Activated T-cell treated with anti-CD3 and anti-CD28 coated beads, Interleukin-2, amount 50 U/mL, for 24 hours (primary cell): ENCODE results near the gene OTULIN.

Source experiments
- DNase-seq: peaks from one replicate; pipeline ENCODE4 v3.0.0-alpha.2; 2020
- H3K27ac Mint-ChIP-seq: 2 replicates; pipeline ENCODE4 v1.8.0; 2020; ENCODE audit warnings: mild to moderate bottlenecking, mixed read lengths
- H3K27me3 Mint-ChIP-seq: 2 replicates; pipeline ENCODE4 v1.8.0; 2020; ENCODE audit warnings: mixed read lengths
- H3K36me3 Mint-ChIP-seq: 2 replicates; pipeline ENCODE4 v1.8.0; 2020; ENCODE audit warnings: low read depth, mixed read lengths
- H3K4me1 Mint-ChIP-seq: 2 replicates; pipeline ENCODE4 v1.8.0; 2020; ENCODE audit warnings: low read depth, mixed read lengths
- H3K4me3 Mint-ChIP-seq: 2 replicates; pipeline ENCODE4 v1.8.0; 2020; ENCODE audit warnings: mild to moderate bottlenecking, moderate library complexity, mixed read lengths
- H3K9me3 Mint-ChIP-seq: 2 replicates; pipeline ENCODE4 v1.8.0; 2020; ENCODE audit warnings: mixed read lengths

Gene OTULIN

GRCh38 chr5:14743601-14744295 is 79.2 kb downstream of the OTULIN start:
- H3K4me1 Mint-ChIP-seq = peaks cover 35% of the 10 kb centered on the region
- peak overlapping the region; percentile 69 for H3K27ac Mint-ChIP-seq

GRCh38 chr5:14744296-14745187 is 80.0 kb downstream of the OTULIN start:
- peaks cover 40% of the 10 kb centered on the region for H3K4me1 Mint-ChIP-seq
- H3K27me3 Mint-ChIP-seq = no peaks in the 10 kb centered on the region
- DNase-seq = no peak
- H3K36me3 Mint-ChIP-seq = peaks cover 94% of the 10 kb centered on the region
- peak overlapping the region; percentile 69 for H3K27ac Mint-ChIP-seq
- no peaks in the 10 kb centered on the region for H3K9me3 Mint-ChIP-seq
- no peak overlapping the region for H3K4me3 Mint-ChIP-seq

More at GRCh38 chr5:14743601-14744295, 79.2 kb downstream of the OTULIN start:
- Mint-ChIP-seq H3K4me3 (no peak overlapping the region), H3K9me3 (no peaks in the 10 kb centered on the region), H3K36me3 (peaks cover 94% of the 10 kb centered on the region), H3K27me3 (no peaks in the 10 kb centered on the region)
- DNase-seq = no peak

- no peaks in the 10 kb centered on the region for H3K27me3 Mint-ChIP-seq
- peaks cover 45% of the 10 kb centered on the region for H3K4me1 Mint-ChIP-seq
- H3K36me3 Mint-ChIP-seq = peaks cover 94% of the 10 kb centered on the region
Observed at GRCh38 chr5:14745188-14745563, 80.7 kb downstream of the OTULIN start.

GRCh38 chr5:14745753-14746152 is 81.2 kb downstream of the OTULIN start:
- Mint-ChIP-seq H3K27ac (peak overlapping the region; percentile 16), H3K4me3 (no peak overlapping the region), H3K36me3 (peaks cover 94% of the 10 kb centered on the region), H3K9me3 (no peaks in the 10 kb centered on the region), H3K27me3 (no peaks in the 10 kb centered on the region), H3K4me1 (peaks cover 45% of the 10 kb centered on the region)
- no peak for DNase-seq

More at GRCh38 chr5:14745188-14745563, 80.7 kb downstream of the OTULIN start:
- Mint-ChIP-seq H3K27ac (no peak overlapping the region), H3K9me3 (no peaks in the 10 kb centered on the region), H3K4me3 (no peak overlapping the region)
- no peak for DNase-seq

- no peak overlapping the region for H3K4me3 Mint-ChIP-seq
- H3K27me3 Mint-ChIP-seq = no peaks in the 10 kb centered on the region
- no peak overlapping the region for H3K27ac Mint-ChIP-seq
- H3K36me3 Mint-ChIP-seq = peaks cover 89% of the 10 kb centered on the region
- no peaks in the 10 kb centered on the region for H3K9me3 Mint-ChIP-seq
- H3K4me1 Mint-ChIP-seq = peaks cover 30% of the 10 kb centered on the region
- DNase-seq = no peak
Observed at GRCh38 chr5:14748180-14748900, 83.8 kb downstream of the OTULIN start.
